ELF-1 (cell line): ENCODE measurements around the gene ZSCAN22.

Experiments used
- DNase-seq: peaks from one replicate; pipeline ENCODE4 v3.0.0-alpha.2; 2016; ENCODE audit warnings: low read depth, low spot score

Gene ZSCAN22

GRCh38 chr19:58351558-58351878 is 24.7 kb downstream of the ZSCAN22 start:
- no peak for DNase-seq

DNA sequence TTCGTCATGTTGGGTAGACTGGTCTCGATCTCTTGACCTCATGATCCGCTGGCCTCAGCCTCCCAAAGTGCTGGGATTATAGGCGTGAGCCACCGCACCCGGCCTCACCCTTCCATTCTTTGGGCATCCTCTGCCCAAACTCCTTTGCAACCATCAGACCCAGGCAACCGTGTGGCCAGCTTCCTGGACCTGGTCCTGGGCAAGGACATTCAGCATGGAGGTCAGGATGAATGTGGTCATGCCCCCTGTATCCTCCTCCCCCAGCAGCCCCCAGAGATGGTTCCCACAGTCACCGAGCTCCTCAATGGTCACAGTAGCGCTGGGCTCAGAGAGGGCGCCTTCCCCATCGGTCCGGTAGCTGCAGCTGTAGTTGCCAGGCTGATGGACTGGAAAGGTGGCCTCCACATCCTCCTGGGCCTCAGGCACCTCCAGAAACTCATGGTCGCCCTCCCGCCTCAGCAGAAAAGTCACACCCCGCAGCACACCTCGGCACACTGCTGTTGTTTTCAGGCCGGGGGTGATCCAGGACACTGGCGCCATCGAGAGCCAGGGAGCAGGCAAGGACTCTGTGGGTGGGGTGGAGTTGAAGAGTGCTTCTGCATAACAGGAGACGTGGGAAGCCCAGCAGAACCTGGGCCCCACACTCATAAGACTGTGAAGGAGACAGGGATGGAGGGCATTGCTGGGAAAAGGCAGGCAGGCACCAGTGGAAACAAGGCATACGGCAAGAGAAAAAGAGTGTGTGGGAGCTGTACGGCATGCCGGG is 25.4 kb downstream of the ZSCAN22 start:
- no peak for DNase-seq

GRCh38 chr19:58352760-58353671 is 26.2 kb downstream of the ZSCAN22 start, which contains the start of gene A1BG:
Gene A1BG (minus strand): TSS chr19:58353492. CDS start chr19:58353437, 55 bp downstream.
- DNase-seq: no peak

- no peak for DNase-seq
Measured at GRCh38 chr19:58353717-58354477, 27.1 kb downstream of the ZSCAN22 start.

DNA sequence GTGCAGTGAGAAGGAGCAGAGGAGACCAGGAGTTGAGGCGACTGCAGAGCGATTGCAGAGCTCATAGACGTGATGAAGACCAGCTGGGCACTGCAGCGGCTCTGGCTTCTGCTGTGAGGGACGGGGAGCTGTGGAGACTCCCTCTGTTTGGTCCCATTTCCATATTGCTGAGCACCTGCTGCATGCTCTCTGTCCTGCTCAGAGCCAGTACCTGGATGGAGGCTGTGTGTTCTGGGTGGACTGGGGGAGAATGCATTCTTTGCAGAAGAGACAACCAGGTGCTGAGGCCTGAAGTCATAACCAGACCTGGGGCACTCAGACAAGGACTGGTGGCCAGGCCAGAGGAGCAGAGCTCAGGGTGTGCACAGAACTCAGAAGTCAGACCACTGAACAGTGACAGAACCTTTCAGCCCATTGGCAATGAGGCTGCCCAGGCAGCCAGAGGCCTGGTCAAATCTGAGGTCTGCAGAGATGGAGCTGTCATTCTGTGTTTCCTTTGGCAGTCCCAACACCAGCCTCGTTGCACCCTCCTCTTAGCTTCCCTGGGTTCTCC is 27.8 kb downstream of the ZSCAN22 start:
- no peak for DNase-seq

- DNase-seq: no peak
Measured at GRCh38 chr19:58355215-58355796, 28.5 kb downstream of the ZSCAN22 start.

DNA sequence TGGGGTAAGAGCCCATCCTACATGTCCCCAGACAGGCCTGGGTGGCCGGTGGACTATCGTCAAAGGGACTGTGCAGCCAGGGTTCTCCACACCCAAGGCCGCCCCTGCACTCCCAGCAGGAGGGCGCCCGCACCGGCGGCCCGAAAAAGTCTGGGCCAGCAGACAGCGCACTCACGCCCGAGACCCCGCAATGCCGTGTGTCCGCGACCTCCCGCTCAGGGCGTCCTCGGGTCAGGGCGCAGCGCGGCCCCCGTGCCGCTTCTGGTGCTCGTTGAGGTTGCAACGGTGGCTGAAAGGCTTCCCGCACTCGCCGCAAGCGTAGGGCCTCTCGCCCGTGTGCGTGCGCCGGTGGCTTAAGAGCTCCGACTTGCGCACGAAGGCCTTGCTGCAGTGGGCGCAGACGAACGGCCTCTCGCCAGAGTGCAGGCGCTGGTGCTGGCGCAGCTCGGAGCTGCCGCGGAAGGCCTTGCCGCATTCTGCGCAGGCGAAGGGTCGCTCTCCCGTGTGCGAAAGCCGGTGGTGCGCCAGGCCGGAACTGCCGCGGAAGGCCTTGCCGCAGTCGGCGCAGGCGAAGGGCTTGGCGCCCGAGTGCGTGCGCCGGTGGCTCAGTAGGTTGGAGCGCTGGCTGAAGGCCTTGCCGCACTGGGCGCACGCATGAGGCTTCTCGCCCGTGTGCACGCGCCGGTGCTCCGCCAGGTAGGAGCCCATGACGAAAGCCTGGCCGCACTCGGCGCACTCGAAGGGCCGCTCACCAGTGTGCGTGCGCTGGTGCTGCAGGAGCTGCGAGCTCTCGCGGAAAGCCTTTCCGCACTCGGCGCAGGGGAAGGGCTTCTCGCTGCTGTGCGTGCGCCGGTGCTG is 29.3 kb downstream of the ZSCAN22 start:
- DNase-seq: peak; percentile 76

DNA sequence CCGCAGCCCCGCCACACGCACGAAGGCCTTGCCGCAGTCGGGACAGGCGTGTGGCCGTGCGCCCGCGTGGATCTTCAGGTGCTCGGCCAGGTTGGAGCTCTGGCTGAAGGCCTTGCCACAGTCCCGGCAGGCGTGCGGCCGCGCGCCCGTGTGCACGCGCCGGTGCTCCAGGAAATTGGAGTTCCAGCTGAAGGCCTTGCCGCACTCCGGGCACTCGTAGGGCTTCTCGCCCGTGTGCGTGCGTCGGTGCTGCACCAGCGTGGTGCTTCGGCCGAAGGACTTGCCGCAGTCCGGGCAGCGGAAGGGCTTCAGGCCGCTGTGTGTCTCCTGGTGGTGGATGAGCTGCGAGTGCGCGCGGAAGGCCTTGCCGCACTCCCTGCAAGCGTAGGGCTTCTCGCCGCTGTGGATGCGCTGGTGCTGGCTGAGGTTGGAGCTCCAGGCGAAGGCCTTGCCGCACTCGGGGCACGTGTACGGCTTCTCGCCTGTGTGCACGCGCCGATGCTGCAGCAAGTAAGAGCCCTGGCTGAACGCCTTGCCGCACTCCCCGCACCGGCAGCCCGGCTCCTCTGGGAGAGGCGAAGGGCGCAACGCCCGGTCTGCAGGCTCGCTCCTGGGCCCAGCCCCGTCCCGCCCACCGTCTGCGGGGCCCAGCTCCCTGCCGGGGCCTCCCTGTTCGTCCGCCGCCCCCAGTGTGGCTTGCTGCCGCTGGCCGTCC is 30.1 kb downstream of the ZSCAN22 start:
- peak; percentile 34 for DNase-seq

DNA sequence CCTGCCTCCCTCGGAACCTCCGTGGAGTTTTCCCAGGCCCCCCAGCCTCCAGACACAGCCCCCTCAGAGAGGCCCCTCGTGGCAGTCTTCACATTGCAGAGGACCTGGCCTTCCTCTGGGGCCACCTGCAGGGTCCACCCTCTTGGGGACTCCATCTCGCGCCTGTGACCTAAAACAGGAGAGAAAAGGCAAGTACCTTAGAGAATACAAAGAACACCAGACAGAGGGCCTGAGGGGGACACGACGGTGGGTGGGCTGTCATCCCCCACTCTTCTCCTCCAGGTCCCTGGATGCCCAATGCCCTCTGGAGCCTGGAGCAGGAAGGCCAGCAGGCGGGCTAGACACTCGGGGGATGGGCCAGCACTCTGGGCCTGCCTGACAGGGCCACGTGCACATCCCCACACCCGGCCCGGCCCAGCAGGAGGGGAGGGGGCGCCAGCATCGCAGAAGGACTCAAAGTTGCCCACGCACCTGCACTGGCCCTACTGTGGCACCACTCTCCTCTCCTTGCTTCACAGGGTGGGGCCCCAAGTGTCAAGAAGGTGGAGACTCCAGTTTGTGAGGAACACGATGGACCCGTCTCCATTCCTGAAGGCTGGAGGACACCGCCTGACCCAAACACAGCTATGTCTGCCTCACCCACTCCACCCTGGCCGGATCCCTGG is 30.8 kb downstream of the ZSCAN22 start:
- no peak for DNase-seq

DNA sequence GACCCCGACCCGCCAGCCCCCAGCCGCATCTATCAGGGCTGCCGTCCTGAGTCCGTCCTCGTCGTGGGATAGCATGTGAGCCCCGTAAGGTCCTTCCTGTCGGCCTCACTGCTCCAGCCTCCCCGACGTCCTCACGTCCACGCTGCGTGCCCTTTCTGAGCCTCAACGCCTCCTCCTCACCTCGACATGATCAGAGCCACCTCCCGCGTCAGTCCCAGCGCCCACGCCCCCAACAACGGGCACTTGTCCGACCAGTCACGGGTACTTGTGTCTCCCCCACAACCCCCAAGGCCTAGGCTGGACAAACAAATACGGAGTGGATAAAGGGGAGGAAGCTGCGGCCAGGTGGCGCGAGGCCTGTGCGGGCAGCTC is 35.1 kb downstream of the ZSCAN22 start:
- DNase-seq: no peak

DNA sequence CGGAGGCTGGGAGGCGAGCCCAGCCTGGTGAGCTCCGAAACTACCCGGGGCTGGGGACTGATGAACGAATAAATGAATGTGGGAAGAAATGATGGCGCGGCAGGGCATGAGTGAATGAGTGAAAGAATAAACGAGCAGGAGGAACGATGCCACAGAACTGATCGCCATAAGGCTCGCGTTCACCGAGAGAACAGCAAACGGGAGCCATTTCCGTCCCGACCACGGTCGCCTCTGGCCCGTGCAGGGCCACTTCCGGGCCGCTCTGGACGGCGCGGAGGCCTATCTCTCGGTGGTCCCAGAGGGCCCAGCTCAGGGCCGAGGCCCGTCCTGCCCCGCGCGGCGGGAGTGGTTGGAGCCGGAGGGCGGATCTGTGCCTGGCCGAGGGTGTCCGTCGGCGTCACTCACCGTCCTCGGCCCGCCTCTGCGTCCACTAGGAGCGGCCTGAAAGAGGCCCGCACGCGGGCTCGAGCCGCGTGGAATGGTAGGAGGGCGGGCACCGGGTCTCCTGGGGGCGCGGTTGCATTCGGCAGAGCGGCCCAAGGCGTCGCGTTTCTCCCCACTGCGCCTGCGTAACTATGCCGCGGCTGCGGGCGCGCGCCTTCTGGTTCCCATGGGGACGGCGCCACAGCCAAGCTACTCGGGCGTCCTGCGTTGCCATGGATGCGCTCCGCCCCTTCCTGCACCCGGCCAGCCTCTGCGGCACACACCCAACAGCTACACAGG is 35.6 kb downstream of the ZSCAN22 start, which contains the start of gene ZNF497:
ZNF497 (minus strand) TSS at position 480 of the 723 bp plus-strand sequence. CDS start 5,116 bp downstream, outside the sequence.
- DNase-seq: peak; percentile 100

GRCh38 chr19:58364146-58364545 is 37.4 kb downstream of the ZSCAN22 start:
- DNase-seq: no peak

DNA sequence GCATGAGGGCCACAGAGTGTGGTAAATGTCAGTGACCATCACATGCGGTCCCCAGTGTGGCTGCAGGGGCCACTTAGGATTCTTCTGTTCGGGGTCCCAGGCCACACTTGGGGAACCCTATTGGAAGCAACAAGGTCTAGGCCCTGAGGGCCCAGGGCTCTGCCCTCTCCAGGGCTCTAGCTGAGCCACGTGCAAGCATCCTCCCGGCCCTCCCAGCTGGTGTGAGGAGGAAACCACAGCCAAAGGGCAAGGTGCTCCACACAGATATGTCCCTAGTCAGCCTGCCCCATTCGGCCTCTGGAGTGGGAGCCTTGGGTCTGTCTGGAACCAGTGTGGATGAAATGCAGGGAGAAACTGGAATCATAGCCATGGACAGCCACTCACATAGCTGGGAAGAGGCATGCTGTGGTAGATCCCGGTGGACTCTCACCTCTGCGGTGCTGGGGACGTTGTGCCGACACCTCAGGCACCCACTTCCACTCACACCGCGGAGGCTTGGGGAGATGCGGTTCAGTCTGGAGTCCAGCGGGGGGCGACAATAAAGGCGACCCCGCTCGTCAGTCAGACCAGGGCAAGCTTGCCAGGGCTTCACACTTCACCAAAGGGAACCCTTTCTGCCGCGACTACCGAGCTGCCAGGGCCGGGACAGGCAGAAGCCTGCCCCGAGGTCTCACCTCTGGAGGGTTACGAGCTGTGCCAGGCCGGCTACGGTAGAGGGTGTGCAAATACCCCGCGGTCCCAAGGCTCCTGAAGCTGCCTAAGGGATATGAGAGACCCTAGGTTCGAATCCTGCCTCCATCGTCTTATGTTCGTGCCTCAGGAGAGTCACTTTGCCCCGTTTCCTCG is 40.0 kb downstream of the ZSCAN22 start:
- DNase-seq: no peak

- DNase-seq: no peak
Measured at GRCh38 chr19:58367698-58368454, 41.1 kb downstream of the ZSCAN22 start.

GRCh38 chr19:58368561-58369360 is 42.0 kb downstream of the ZSCAN22 start:
- DNase-seq: no peak
